Measurements from ENCODE around the gene CPAMD8. TPM values are rescaled to one million over a fixed set of nuclear protein-coding genes. Genes with fewer than 3 reads are reported as not detected.

Gene CPAMD8
- total RNA-seq, 3 donors from 2014 or later: 2.3 to 5.8 (median 3.1) TPM

GRCh38 chr19:17073869-17074633 lies 47.4 kb upstream of the CPAMD8 start:
- intact Hi-C loops (cut with DNase I, micrococcal nuclease): no loop called here
- Histone ChIP-seq H3K9me3 (no peaks in the 10 kb centered on the region), H3K36me3 (ENCODE audit: low read depth) (no peaks in the 10 kb centered on the region), H3K4me3 (no peak overlapping the region), H3K4me1 (ENCODE audit: low read depth) (peaks cover 13% of the 10 kb centered on the region)
- ATAC-seq (peak; percentile 3), DNase-seq (peak in 1 of 3 donors; percentile 40)
- TF ChIP-seq, protein P1, sequence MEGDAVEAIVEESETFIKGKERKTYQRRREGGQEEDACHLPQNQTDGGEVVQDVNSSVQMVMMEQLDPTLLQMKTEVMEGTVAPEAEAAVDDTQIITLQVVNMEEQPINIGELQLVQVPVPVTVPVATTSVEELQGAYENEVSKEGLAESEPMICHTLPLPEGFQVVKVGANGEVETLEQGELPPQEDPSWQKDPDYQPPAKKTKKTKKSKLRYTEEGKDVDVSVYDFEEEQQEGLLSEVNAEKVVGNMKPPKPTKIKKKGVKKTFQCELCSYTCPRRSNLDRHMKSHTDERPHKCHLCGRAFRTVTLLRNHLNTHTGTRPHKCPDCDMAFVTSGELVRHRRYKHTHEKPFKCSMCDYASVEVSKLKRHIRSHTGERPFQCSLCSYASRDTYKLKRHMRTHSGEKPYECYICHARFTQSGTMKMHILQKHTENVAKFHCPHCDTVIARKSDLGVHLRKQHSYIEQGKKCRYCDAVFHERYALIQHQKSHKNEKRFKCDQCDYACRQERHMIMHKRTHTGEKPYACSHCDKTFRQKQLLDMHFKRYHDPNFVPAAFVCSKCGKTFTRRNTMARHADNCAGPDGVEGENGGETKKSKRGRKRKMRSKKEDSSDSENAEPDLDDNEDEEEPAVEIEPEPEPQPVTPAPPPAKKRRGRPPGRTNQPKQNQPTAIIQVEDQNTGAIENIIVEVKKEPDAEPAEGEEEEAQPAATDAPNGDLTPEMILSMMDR (IDR thresholded peaks at IDR 0.05): no peak

DNA sequence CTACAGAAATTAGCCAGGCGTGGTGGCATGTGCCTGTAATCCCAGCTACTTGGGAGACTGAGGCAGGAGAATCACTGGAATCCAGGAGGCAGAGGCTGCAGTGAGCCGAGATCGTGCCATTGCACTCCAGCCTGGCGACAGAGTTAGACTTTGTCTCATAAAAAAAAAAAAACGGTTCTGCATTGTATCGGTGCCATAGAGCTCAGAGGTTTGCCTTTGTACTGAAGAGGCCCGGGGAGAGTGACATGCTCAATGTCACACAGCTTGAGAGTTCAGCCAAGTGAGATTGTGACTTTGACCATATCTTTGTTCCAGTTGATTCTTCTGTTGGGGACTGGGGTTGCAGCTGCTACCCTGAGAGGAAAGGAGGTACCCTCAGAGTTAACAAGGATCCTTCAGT lies 44.3 kb upstream of the CPAMD8 start:
- no peak overlapping the region for H3K4me3 ChIP-seq
- DNase-seq: no peak
- H3K36me3 ChIP-seq (ENCODE audit: low read depth): no peaks in the 10 kb centered on the region
- ATAC-seq: no peak
- intact Hi-C loops (cut with DNase I, micrococcal nuclease): no loop called here
- TF ChIP-seq, protein P1 (IDR thresholded peaks at IDR 0.05): no peak
- no peaks in the 10 kb centered on the region for H3K9me3 ChIP-seq
- peaks cover 8% of the 10 kb centered on the region for H3K4me1 ChIP-seq (ENCODE audit: low read depth)

- ATAC-seq (no peak), DNase-seq (no peak)
- H3K4me3 ChIP-seq: no peak overlapping the region
- H3K9me3 ChIP-seq: no peaks in the 10 kb centered on the region
- TF ChIP-seq, protein P1 (IDR thresholded peaks at IDR 0.05): no peak
- intact Hi-C loops (cut with DNase I, micrococcal nuclease): no loop called here
- H3K4me1 ChIP-seq (ENCODE audit: low read depth): peaks cover 8% of the 10 kb centered on the region
- H3K36me3 ChIP-seq (ENCODE audit: low read depth): no peaks in the 10 kb centered on the region
These were observed 43.8 kb upstream of the CPAMD8 start for GRCh38 chr19:17070421-17070820.

DNA sequence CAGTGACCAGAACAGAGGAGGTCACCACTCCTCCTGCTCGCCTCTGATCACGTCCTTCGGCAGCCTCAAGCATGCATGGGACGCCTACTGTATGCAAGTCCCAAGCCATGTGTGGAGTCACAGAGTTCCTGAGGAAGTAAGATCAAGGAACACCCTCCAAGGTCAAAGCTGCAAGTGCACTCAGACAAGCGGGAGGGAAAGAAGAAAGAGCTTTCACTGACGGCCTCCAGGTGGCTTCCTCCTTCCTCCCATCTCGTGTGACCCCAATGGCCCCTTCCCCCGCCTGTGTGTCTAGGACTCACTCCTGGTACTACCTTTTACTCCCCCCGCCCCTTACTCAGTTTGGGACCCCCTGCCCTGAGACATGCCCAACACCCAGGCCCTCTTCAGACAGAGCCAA lies 42.6 kb upstream of the CPAMD8 start:
- Histone ChIP-seq H3K4me3 (no peak overlapping the region), H3K36me3 (ENCODE audit: low read depth) (no peaks in the 10 kb centered on the region), H3K4me1 (ENCODE audit: low read depth) (peaks cover 8% of the 10 kb centered on the region), H3K9me3 (no peaks in the 10 kb centered on the region)
- intact Hi-C loops (cut with DNase I, micrococcal nuclease): loop anchor here (5.0 kb wide), 1 partner anchor 213 kb away; the partner anchor contains the start of gene ANKLE1 (in 2 of the 2)
- TF ChIP-seq, protein P1 (IDR thresholded peaks at IDR 0.05): no peak
- ATAC-seq (no peak), DNase-seq (no peak)

DNA sequence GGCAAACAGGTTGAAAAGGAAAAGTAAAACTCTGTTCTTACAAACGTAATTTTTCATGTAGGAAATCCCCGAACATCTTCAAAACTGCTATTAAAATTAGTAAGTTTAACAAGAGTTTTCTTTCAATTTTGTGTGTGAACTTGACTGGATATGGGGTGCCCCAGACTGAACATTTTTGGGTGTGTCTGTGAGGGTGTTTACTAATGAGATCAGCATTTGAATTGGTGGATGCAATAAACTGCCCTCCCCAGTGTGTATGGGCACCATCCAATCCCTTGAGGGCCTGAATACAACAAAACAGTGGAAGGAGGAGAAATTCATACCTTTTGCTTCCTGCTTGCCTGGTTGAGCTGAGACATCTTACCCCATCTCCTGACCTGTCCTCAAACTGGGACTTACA lies 36.8 kb upstream of the CPAMD8 start:
- Histone ChIP-seq H3K36me3 (ENCODE audit: low read depth) (no peaks in the 10 kb centered on the region), H3K9me3 (no peaks in the 10 kb centered on the region)
- TF ChIP-seq, protein P1 (IDR thresholded peaks at IDR 0.05): no peak

More for the DNA sequence above, 36.8 kb upstream of the CPAMD8 start:
- no peak for DNase-seq
- Histone ChIP-seq H3K4me3 (no peak overlapping the region), H3K4me1 (ENCODE audit: low read depth) (peaks cover 19% of the 10 kb centered on the region)
- no peak for ATAC-seq
- intact Hi-C loops (cut with DNase I, micrococcal nuclease): no loop called here

Data from mucosa of descending colon (tissue), 3 donors.